NT2/D1 (cell line): ENCODE measurements around the gene YBX2.
"Not testable (repeated sequence)": the region's sequence is repeated elsewhere in the genome, so short reads cannot be mapped to it uniquely, and the experiment has no call there.

Experiments
- DNase-seq: peaks from one replicate; pipeline ENCODE4 v3.0.0-alpha.2; 2011; ENCODE audit warnings: low read depth, low spot score
- H3K27me3 ChIP-seq: 2 replicates; pipeline ENCODE4 v1.6.0; 2011; ENCODE audit warnings: mild to moderate bottlenecking; ENCODE audit not compliant: insufficient read length, insufficient read depth
- H3K36me3 ChIP-seq: 2 replicates; pipeline ENCODE4 v1.6.1; 2011; ENCODE audit warnings: mild to moderate bottlenecking, low read length, mixed read lengths; ENCODE audit not compliant: insufficient read depth, insufficient read length
- H3K4me1 ChIP-seq: 2 replicates; pipeline ENCODE4 v1.5.1; 2011; ENCODE audit not compliant: insufficient read depth, insufficient read length
- H3K4me3 ChIP-seq: 2 replicates; pipeline ENCODE4 v1.5.1; 2011; ENCODE audit warnings: low read depth; ENCODE audit not compliant: insufficient read length
- H3K9ac ChIP-seq: 2 replicates; pipeline ENCODE4 v1.6.0; 2011; ENCODE audit warnings: low read depth; ENCODE audit not compliant: insufficient read length
- H3K9me3 ChIP-seq: 2 replicates; pipeline ENCODE4 v1.5.1; 2011; ENCODE audit warnings: mild to moderate bottlenecking, low read length; ENCODE audit not compliant: insufficient read depth
- SUZ12 ChIP-seq: IDR thresholded peaks from 2 replicates; pipeline ENCODE4 v1.6.1; 2011; ENCODE audit not compliant: insufficient read length, insufficient read depth; ENCODE audit errors: extremely low read depth
- YY1 ChIP-seq: IDR thresholded peaks from 2 replicates; pipeline ENCODE4 v1.6.1; 2011; ENCODE audit not compliant: insufficient read length, insufficient read depth
- ZNF274 ChIP-seq: IDR thresholded peaks from 2 replicates; pipeline ENCODE4 v1.6.1; 2011; ENCODE audit warnings: mild to moderate bottlenecking, low read depth, low read length

YBX2 gene

GRCh38 chr17:7294614-7295153, at the start of gene YBX2:
TSS of gene YBX2 (minus strand) at chr17:7294639. CDS start at chr17:7294500, 139 bp downstream.
- DNase-seq, result peak; percentile 72
- Histone ChIP-seq H3K27me3 (peaks cover 12% of the 10 kb centered on the region), H3K4me3 (peak within 1 kb of the TSS; percentile 29), H3K36me3 (no peaks in the 10 kb centered on the region), H3K4me1 (peaks cover 9% of the 10 kb centered on the region), H3K9me3 (no peaks in the 10 kb centered on the region; the same call in 1 of the 2 replicates), H3K9ac (peak within 1 kb of the TSS; percentile 50)
- TF ChIP-seq ZNF274 (no peak), SUZ12 (no peak), YY1 (no peak)

GRCh38 chr17:7343250-7343649, 48.8 kb upstream of the YBX2 start:
- Histone ChIP-seq H3K9me3 (no peaks in the 10 kb centered on the region), H3K4me1 (peaks cover 1% of the 10 kb centered on the region), H3K4me3 (no peak overlapping the region), H3K36me3 (no peaks in the 10 kb centered on the region), H3K9ac (no peak overlapping the region), H3K27me3 (no peaks in the 10 kb centered on the region)
- TF ChIP-seq YY1 (no peak), ZNF274 (no peak), SUZ12 (no peak)
- no peak for DNase-seq

GRCh38 chr17:7341842-7342241, 47.4 kb upstream of the YBX2 start:
- Histone ChIP-seq H3K27me3 (no peaks in the 10 kb centered on the region), H3K4me1 (peaks cover 3% of the 10 kb centered on the region), H3K4me3 (no peak overlapping the region), H3K9ac (no peak overlapping the region), H3K9me3 (no peaks in the 10 kb centered on the region), H3K36me3 (no peaks in the 10 kb centered on the region)
- DNase-seq, result no peak
- TF ChIP-seq ZNF274 (no peak), YY1 (no peak), SUZ12 (no peak)

- Histone ChIP-seq H3K9me3 (no peaks in the 10 kb centered on the region), H3K4me1 (peaks cover 3% of the 10 kb centered on the region), H3K4me3 (no peak overlapping the region), H3K9ac (no peak overlapping the region), H3K27me3 (no peaks in the 10 kb centered on the region), H3K36me3 (no peaks in the 10 kb centered on the region)
- TF ChIP-seq SUZ12 (no peak), ZNF274 (no peak), YY1 (no peak)
- DNase-seq, result no peak
Observed at GRCh38 chr17:7340179-7340578, 45.7 kb upstream of the YBX2 start.

GRCh38 chr17:7337600-7337999, 43.2 kb upstream of the YBX2 start:
- not testable (repeated sequence) for H3K9me3 ChIP-seq, H3K9ac ChIP-seq, H3K4me3 ChIP-seq, H3K36me3 ChIP-seq, H3K4me1 ChIP-seq, H3K27me3 ChIP-seq, DNase-seq

GRCh38 chr17:7336240-7337175, 42.1 kb upstream of the YBX2 start, which contains the start of gene ACAP1:
TSS of gene ACAP1 (plus strand) at chr17:7336529. CDS start at chr17:7336735, 206 bp downstream.
- TF ChIP-seq YY1 (no peak), SUZ12 (no peak), ZNF274 (no peak)
- DNase-seq, result no peak
- H3K27me3 ChIP-seq, result no peaks in the 10 kb centered on the region
- H3K9me3 ChIP-seq, result no peaks in the 10 kb centered on the region
- peak within 1 kb of the TSS; percentile 17 for H3K9ac ChIP-seq
- H3K4me1 ChIP-seq, result peaks cover 3% of the 10 kb centered on the region
- H3K4me3 ChIP-seq, result no peak within 1 kb of the TSS
- no peaks in the 10 kb centered on the region for H3K36me3 ChIP-seq

- not testable (repeated sequence) for H3K4me3 ChIP-seq, H3K4me1 ChIP-seq, H3K27me3 ChIP-seq, H3K9me3 ChIP-seq, H3K36me3 ChIP-seq, DNase-seq, H3K9ac ChIP-seq
Observed at GRCh38 chr17:7335765-7336164, 41.3 kb upstream of the YBX2 start.
